Measurements from ENCODE around the gene RNASEH2A. TPM values are rescaled to one million over a fixed set of nuclear protein-coding genes. Genes with fewer than 3 reads are reported as not detected.

The RNASEH2A gene
- total RNA-seq, 1 experiment from 2014 or later = 219 TPM

DNA sequence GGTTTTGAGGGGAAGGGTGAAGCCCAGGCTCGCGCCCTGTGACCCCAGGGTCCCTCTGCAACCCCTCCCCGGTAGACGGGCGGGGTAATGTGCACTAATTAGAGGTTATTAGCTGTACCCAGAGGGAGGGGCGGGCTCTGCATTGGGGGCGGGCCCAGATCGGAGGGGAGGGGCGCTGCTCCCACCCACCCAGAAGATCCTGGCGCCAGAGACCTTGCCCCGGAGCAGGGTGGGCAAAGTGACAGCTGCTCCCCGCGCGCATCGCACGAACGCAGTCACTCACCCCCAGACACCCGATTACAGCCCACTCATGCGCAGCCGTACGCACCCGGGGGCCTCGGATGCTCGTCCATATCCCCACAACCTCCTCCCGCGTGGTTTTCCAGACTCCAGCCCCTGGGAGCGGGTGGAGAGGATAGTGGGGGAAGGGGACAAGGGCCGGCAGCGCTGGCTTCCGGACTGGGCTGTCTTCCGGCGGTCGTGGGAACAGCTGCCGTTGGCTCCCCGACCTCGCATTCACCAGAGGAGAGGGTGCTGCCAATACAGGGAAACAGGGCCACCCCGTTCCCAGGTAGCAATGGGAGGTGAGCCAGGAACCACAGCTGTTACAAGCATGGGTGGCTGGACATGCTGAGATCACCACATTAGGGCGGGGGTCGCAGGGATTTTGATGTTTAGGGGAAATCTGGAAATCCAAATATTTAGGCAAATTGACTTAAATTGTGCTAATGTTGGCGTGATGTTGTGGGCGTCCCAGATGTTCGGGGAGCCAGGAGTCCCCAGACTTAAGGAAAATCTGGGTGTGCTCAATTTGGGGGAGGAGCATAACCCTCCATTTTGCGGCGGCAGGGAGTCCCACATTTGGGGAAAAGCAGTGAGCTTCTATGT, 28.1 kb upstream of the RNASEH2A start:
- H3K27me3 ChIP-seq = no peaks in the 10 kb centered on the region
- H3K4me3 ChIP-seq = peak overlapping the region; percentile 54
- H3K9me3 ChIP-seq = no peaks in the 10 kb centered on the region
- DNase-seq = peak; percentile 94
- H3K36me3 ChIP-seq = peaks cover 11% of the 10 kb centered on the region

DNA sequence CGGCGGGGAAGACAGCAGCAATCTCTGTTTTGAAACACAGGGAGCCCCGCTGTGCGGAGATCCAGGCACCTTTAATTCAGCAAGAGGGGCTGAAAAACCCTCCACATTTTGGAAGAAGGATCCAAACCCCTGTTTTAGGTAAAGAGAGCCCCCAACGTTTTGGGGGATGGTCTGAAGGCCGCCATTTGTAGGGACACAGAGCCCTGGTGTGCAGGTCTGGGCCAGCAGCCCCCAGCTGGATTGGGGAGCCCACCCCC, 27.6 kb upstream of the RNASEH2A start:
- Histone ChIP-seq H3K36me3 (peaks cover 8% of the 10 kb centered on the region), H3K4me3 (peak overlapping the region; percentile 54), H3K27me3 (no peaks in the 10 kb centered on the region), H3K9me3 (no peaks in the 10 kb centered on the region)
- no peak for DNase-seq

DNA sequence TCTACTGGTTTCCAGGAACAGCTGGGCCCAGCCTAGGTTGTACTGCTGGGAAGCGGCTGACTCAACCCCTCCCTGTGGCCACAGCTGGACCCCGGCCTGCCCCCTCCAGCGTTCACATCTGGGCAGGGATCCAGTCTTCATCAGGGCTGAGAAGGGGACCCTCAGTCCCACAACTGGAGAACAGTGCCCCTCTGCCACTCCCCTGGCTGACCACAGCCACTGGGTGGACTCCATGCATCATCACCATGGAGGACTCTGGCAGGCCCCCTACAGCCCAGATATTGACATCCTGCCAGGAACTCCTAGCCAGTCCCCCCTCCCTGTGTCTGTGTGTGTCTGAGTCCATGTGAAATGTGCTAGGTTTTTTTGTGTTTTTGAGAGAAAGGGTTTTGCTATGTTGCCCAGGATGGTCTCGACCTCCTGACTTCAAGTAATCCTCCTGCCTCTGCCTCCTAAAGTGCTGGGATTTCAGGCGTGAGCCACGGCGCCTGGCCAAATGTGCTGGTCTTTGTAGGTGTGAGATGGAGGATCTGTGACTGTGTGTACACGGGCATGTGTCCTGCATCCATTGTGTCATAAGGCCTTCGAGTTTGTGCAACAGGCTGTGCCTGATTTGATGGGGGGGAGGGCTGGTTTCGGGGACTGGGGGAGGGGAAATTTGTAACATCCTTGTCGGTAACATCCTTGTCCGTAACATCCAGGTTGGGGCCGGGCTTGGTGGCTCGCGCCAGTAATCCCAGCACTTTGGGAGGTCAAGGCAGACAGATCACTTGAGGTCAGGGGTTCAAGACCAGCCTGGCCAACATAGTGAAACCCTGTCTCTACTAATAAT, 27.0 kb upstream of the RNASEH2A start:
- DNase-seq = peak; percentile 97
- Histone ChIP-seq H3K9me3 (no peaks in the 10 kb centered on the region), H3K36me3 (peaks cover 3% of the 10 kb centered on the region), H3K4me3 (peak overlapping the region; percentile 54), H3K27me3 (no peaks in the 10 kb centered on the region)

DNA sequence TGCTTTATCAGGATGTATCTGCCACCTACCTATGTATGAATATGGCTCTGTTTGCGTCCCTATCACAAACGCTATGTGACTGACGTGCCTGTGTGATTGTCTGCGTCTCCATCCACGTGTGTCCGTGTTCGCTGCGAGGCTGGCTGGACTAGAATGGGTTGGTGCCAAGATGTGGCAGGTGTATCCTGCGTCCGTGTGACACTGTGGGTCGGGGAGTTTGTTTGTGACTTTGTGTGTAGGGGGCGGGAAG, 24.3 kb upstream of the RNASEH2A start:
- Histone ChIP-seq H3K4me3 (peak overlapping the region; percentile 42), H3K9me3 (no peaks in the 10 kb centered on the region), H3K36me3 (no peaks in the 10 kb centered on the region), H3K27me3 (no peaks in the 10 kb centered on the region)
- DNase-seq = no peak

DNA sequence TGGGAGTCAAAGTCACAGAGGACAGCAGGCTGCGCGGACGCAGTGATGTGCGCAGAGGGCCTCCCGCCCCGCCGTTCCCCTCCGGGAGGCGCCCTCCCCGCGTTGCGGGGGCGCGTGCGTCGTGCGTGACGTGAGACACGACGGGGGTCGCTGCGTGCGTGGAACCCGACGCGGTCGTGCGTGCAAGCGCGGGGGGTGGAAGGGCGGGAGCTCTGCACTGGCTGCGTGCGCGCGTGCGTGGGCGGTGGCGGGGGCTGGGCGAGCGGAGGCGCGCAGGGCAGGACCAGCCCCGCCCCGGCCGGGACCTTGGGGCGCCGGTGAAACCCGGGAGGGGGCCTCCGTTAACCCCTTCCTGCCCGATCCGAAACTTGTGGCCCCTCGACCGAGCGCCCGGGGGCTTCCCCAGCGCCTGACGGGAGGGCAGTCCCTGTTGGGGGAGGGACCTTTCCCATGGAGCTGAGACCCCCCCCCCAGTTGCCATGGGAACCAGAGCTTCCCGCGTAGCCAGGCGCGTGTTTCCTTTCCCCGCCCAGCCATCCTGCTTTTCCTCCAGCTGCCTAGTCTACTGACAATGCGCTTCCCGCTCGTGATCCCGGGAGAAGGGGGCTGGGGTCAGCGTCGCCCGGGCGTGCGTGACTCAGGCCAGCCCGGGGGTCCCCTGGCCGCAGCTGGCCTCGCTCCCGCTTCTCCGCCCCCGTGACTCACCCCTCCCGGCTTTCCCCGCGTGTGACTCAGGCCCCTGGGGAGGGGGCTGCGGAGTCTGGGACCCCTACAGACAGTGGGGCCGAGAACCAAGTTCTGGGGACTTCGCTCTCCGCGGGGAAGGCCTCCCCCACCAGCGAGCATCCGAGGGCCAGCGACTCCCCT, 23.7 kb upstream of the RNASEH2A start:
- peak; percentile 93 for DNase-seq
- no peaks in the 10 kb centered on the region for H3K27me3 ChIP-seq
- H3K9me3 ChIP-seq = no peaks in the 10 kb centered on the region
- H3K36me3 ChIP-seq = no peaks in the 10 kb centered on the region
- peak overlapping the region; percentile 42 for H3K4me3 ChIP-seq

DNA sequence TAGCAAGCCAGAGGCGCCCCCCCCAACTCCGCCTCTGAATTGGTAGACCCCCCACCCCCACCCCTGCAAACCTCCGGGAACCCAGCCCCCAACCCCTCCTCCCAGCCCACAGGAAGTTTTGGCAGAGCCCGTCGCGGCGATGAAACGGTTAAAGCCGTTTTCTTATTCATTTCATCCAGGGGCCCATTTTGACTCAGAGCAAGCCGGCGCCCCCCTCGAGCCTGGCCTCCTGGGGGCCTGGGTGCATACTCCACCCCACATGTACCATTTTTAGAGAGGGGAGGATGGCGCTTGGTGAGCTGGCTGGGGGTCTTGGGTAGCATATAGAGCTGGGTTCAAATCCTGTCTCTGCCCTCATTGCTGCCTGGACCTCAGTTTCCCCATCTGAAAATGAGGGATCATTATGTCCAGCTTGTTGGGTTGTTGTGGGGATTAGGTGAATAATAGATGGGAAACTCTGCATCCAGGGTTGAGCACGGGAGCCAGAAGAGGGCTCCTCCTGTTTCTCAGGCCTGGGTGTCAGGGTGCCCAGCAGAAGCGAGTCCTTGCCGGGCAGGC, 23.0 kb upstream of the RNASEH2A start:
- H3K9me3 ChIP-seq = no peaks in the 10 kb centered on the region
- no peaks in the 10 kb centered on the region for H3K27me3 ChIP-seq
- H3K36me3 ChIP-seq = no peaks in the 10 kb centered on the region
- DNase-seq = peak; percentile 45
- no peak overlapping the region for H3K4me3 ChIP-seq

DNA sequence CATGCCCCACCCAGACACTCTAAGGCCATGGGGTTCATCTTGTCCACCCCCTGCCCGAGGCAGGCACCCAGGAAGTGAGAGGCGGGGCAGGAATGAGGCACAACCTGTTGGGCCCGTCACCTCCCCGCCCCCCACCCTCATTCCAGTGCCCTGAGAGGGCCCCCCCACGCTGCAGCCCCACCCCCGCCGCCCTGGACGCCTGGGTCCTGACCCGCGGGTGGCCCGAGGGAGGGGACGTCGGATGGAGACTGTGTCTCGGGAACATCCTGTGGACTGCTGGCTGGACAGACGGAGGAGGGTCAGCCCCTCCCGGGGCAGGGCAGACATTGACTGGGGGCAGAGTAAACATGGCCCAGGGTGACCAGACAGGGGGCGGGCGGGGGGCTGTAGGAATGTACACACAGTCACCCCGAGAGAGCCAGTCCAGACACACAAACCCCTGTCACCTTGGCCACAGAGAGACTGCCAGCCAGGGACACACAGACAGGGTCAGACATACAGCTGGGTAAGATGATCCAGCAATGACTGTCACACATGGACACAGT, 22.5 kb upstream of the RNASEH2A start:
- Histone ChIP-seq H3K9me3 (no peaks in the 10 kb centered on the region), H3K27me3 (no peaks in the 10 kb centered on the region), H3K4me3 (no peak overlapping the region), H3K36me3 (no peaks in the 10 kb centered on the region)
- peak; percentile 38 for DNase-seq

DNA sequence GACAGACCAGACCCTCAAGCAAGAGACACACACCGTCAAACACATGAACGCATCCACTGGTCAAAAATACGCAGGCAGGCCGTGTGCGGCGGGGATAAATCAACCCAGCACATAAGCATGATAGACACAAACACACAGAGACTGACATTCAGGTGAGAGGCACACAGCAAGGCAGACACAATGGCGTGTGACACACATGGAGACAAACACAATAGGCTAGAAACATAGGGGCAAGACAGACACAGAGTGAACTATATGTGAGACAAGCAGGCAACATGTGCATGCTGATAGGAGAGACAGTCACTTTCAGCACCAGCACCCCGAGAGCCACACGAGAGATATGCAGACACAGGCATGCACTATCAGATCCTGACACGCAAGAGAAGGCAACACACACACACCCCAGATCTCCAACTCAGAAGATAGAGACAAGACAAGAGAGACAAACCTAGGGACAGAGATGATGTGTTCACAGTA, 22.0 kb upstream of the RNASEH2A start:
- no peaks in the 10 kb centered on the region for H3K9me3 ChIP-seq
- no peaks in the 10 kb centered on the region for H3K36me3 ChIP-seq
- H3K27me3 ChIP-seq = no peaks in the 10 kb centered on the region
- no peak for DNase-seq
- H3K4me3 ChIP-seq = no peak overlapping the region

DNA sequence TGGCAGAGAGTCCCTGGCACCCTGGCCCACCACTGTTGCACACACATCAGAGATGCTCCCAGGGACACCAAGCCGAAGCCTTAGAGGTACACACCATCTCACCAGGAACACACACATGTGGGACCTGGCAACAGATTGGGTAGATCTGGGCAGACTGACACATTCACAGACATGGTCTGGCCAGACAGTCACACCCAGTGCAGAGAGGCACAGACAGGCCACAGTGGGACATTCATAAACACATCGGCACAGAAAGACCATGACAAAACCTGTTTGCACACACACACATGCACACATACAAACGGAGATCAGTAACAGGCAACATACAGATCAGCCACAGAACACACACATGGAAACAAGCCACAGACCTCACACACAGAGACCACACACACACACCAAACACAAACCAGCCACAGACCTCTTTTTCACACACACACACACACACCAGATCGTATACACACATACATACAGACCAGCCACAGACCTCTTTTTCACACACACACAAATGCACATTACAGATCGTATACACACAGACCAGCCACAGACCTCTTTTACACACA, 21.4 kb upstream of the RNASEH2A start:
- no peaks in the 10 kb centered on the region for H3K27me3 ChIP-seq
- no peaks in the 10 kb centered on the region for H3K9me3 ChIP-seq
- no peaks in the 10 kb centered on the region for H3K36me3 ChIP-seq
- H3K4me3 ChIP-seq = no peak overlapping the region
- DNase-seq = no peak

DNA sequence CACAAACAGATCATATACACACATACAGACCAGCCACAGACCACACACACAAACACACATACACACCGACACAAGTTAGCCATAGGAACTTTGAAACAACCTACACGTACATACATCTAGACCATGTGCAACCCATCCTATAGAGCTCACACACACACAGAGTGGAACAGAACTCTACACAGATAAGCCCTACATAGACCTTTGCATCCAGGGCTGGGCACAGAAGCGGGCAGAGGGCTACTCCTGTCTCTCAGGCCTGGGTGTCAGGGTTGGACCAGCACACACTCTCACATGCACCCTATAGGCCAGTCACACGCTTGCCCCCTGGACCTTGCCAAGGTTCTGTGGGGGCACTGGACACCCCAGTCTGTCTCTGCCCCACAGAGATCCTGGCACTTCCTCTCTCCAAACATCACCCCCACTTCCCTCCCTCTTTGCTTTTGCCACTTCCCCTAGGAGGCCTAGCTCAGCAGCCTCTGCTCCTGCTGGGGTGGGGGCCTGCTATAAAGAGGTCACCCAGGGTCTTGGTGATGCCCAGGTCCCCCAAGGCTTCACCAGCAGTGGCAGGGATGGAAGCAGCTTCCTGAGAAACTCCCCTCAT, 20.9 kb upstream of the RNASEH2A start:
- no peaks in the 10 kb centered on the region for H3K36me3 ChIP-seq
- peak; percentile 37 for DNase-seq
- H3K9me3 ChIP-seq = no peaks in the 10 kb centered on the region
- no peak overlapping the region for H3K4me3 ChIP-seq
- H3K27me3 ChIP-seq = no peaks in the 10 kb centered on the region

DNA sequence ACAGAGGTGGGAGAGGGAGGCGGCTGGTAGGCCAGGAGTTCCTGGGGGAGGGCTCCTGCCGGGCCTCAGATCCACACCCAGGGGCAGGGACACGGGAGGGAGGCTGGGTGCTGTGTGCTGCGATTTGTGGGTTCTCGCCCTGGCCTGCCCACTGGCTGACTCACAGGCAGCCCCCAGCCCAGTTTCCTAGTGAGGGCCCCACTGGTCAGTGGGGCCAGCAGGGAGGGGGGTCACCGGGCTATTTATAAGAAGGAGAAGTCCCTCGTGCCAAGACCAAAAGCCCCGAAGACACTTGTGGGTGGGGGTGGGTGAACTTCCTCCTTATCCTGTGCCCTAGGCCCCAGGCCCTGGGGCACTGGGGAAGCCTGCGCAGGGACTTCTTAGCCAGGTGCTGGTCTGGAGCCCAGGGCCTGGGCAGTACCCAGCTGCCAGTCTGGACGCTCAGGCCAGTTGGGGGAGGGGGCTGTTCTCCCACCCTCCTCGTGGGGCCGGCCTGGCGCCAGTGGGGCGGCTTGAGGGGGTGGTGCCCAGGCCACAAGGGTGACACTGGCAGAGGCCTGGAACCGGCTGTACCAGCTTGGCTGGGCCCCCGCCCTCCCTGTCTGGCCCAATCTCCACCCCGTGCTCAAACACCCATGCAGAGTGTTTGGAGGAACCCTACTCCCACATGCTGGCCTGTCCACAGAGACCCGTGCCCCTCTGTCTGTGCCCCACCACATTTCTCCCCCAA, 20.1 kb upstream of the RNASEH2A start:
- Histone ChIP-seq H3K9me3 (no peaks in the 10 kb centered on the region), H3K27me3 (no peaks in the 10 kb centered on the region), H3K4me3 (no peak overlapping the region), H3K36me3 (no peaks in the 10 kb centered on the region)
- DNase-seq = peak; percentile 84

DNA sequence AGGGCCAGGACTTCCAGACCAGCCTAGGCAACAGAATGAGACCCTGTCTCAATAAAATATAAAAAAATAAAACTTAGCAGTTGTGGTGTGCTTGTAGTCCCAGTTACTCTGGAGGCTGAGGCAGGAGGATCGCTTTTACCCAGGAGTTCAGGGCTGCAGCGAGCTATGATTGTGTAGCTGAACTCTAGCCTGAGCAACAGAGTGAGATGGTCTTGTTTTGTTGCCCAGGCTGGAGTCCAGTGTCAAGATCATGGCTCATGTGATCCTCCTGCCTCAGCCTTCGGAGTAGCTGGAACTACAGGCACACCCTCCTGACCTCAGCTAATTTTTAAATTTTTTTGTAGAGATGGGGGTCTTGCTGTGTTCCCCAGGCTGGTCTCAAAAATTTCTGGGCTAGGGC, 19.4 kb upstream of the RNASEH2A start:
- DNase-seq = no peak
- H3K9me3 ChIP-seq = no peaks in the 10 kb centered on the region
- H3K36me3 ChIP-seq = peaks cover 2% of the 10 kb centered on the region
- no peak overlapping the region for H3K4me3 ChIP-seq
- no peaks in the 10 kb centered on the region for H3K27me3 ChIP-seq

DNA sequence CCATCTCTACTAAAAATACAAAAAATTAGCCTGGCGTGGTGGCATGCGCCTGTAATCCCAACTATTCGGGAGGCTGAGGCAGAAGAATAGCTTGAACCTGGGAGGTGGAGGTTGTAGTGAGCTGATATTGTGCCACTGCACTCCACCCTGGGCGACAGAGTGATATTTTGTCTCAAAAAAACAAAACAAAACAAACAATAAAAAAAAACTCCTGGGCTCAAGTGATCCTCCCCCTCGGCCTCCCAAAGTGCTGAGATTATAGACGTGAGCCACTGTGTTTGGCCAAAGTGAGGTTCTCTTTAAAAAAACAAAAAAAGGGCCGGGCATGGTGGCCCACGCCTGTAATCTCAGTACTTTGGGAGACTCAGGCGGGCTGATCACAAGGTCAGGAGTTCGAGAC, 18.9 kb upstream of the RNASEH2A start:
- no peaks in the 10 kb centered on the region for H3K27me3 ChIP-seq
- H3K4me3 ChIP-seq = no peak overlapping the region
- DNase-seq = no peak
- H3K9me3 ChIP-seq = no peaks in the 10 kb centered on the region
- H3K36me3 ChIP-seq = peaks cover 7% of the 10 kb centered on the region

DNA sequence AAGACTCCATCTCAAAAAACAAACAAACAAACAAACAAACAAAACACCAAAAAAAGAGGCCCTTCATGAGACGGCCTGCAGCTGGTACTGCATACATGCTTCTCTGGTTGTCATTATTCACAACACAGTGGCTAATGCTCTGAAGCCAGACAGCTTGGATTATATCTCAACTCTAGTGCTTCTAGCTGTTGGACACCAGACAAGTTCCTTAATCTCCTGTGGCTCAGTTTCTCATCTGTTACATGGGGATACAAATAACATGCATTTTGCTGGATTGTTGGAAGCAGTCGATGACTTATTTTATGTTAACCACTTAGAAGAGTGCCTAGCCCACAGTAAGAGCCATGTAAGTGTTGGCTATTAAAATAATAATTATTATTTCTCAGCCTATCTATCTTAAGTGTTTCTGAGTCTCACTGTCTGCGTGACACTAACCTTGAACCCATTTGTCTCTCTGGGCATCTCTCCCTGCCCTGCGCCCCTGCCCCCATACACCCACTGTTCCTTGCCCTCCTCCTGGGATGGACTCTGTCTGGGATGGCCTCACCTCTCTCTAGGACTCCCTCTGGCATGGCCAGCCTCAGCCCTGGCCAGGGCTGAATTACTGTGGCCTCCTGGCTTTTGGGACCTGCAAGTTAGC, 18.2 kb upstream of the RNASEH2A start:
- no peaks in the 10 kb centered on the region for H3K27me3 ChIP-seq
- H3K9me3 ChIP-seq = no peaks in the 10 kb centered on the region
- DNase-seq = no peak
- H3K36me3 ChIP-seq = peaks cover 14% of the 10 kb centered on the region
- H3K4me3 ChIP-seq = peak overlapping the region; percentile 37

DNA sequence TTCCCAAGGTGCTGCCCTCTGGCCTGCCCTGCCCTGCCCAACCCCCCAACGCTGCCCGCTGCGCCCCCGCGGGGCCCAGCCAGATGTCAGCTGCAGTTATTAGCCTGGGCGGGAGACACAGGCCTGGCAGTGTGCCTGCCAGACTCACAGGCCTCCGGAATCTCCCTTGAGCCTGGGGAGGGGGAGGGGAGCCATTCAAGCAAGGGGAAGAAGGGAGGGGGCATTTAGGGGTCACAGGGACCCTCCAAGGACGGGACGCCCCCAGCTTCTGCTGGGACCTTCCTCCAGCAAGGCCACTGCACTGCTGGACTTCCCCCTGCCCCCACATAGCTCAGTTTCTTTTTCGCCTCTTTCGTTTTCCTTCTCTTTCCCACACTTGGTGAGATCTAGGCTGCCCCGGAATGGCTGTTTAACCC, 17.7 kb upstream of the RNASEH2A start:
- DNase-seq = peak; percentile 96
- H3K36me3 ChIP-seq = peaks cover 16% of the 10 kb centered on the region
- no peaks in the 10 kb centered on the region for H3K9me3 ChIP-seq
- no peaks in the 10 kb centered on the region for H3K27me3 ChIP-seq
- H3K4me3 ChIP-seq = peak overlapping the region; percentile 37
